ENCODE results near the gene KLHL29.

KLHL29 gene

GRCh38 chr2:23557455-23557854 is 172.5 kb downstream of the KLHL29 start:
- DNase-seq: no peak

- no peak for DNase-seq
These were observed 174.7 kb downstream of the KLHL29 start for GRCh38 chr2:23559561-23560239.

- DNase-seq: no peak
These were observed 176.1 kb downstream of the KLHL29 start for GRCh38 chr2:23561088-23561487.

GRCh38 chr2:23561544-23561943 is 176.6 kb downstream of the KLHL29 start:
- DNase-seq: no peak

GRCh38 chr2:23562143-23562542 is 177.2 kb downstream of the KLHL29 start:
- no peak for DNase-seq

GRCh38 chr2:23563151-23563550 is 178.2 kb downstream of the KLHL29 start:
- DNase-seq: no peak

- no peak for DNase-seq
These were observed 179.0 kb downstream of the KLHL29 start for GRCh38 chr2:23563673-23564614.

- no peak for DNase-seq
These were observed 179.6 kb downstream of the KLHL29 start for GRCh38 chr2:23564615-23564960.

- no peak for DNase-seq
These were observed 180.4 kb downstream of the KLHL29 start for GRCh38 chr2:23565374-23565773.

GRCh38 chr2:23565814-23566213 is 180.8 kb downstream of the KLHL29 start:
- DNase-seq: no peak

- peak; percentile 16 for DNase-seq
These were observed 181.5 kb downstream of the KLHL29 start for GRCh38 chr2:23566241-23567142.

GRCh38 chr2:23567161-23567756 is 182.3 kb downstream of the KLHL29 start:
- peak; percentile 16 for DNase-seq

- no peak for DNase-seq
These were observed 183.2 kb downstream of the KLHL29 start for GRCh38 chr2:23568211-23568610.

- DNase-seq: no peak
These were observed 183.7 kb downstream of the KLHL29 start for GRCh38 chr2:23568626-23569190.

- DNase-seq: no peak
These were observed 184.9 kb downstream of the KLHL29 start for GRCh38 chr2:23569761-23570365.

- no peak for DNase-seq
These were observed 186.1 kb downstream of the KLHL29 start for GRCh38 chr2:23571085-23571484.

- no peak for DNase-seq
These were observed 186.7 kb downstream of the KLHL29 start for GRCh38 chr2:23571527-23572282.

- DNase-seq: no peak
These were observed 190.1 kb downstream of the KLHL29 start for GRCh38 chr2:23574919-23575654.

GRCh38 chr2:23578964-23579671 is 194.1 kb downstream of the KLHL29 start:
- no peak for DNase-seq

GRCh38 chr2:23579674-23580073 is 194.7 kb downstream of the KLHL29 start:
- no peak for DNase-seq

Measured in kidney glomerular epithelial cell (primary cell).